SKM-1 treated with dmso at 0.1 percent for 144 hours (cell line): Measurements from ENCODE around the gene DNAH17.

Experiments
- DNase-seq: peaks from one replicate; lab custom pipeline; 2025; ENCODE audit not compliant: unreplicated experiment; lab: John Stamatoyannopoulos, UW

Gene DNAH17

GRCh38 chr17:78576389-78577112 lies 645 bp downstream of the DNAH17 start:
- DNase-seq, result no peak

- no peak for DNase-seq
Measured at GRCh38 chr17:78575899-78576298, 1.3 kb downstream of the DNAH17 start.

GRCh38 chr17:78575340-78575739 lies 1.9 kb downstream of the DNAH17 start:
- DNase-seq, result no peak

GRCh38 chr17:78573955-78574354 lies 3.2 kb downstream of the DNAH17 start:
- DNase-seq, result no peak

GRCh38 chr17:78572239-78573205 lies 4.7 kb downstream of the DNAH17 start:
- DNase-seq, result no peak

- DNase-seq, result no peak
Measured at GRCh38 chr17:78571329-78571728, 5.9 kb downstream of the DNAH17 start.

- DNase-seq, result peak; percentile 14
Measured at GRCh38 chr17:78568494-78569115, 8.6 kb downstream of the DNAH17 start.

- DNase-seq, result no peak
Measured at GRCh38 chr17:78567991-78568390, 9.2 kb downstream of the DNAH17 start.

GRCh38 chr17:78566947-78567346 lies 10.2 kb downstream of the DNAH17 start:
- DNase-seq, result no peak

GRCh38 chr17:78563189-78564145 lies 13.7 kb downstream of the DNAH17 start:
- no peak for DNase-seq

- DNase-seq, result no peak
Measured at GRCh38 chr17:78562734-78563133, 14.5 kb downstream of the DNAH17 start.

GRCh38 chr17:78561166-78561565 lies 16.0 kb downstream of the DNAH17 start:
- no peak for DNase-seq

- DNase-seq, result no peak
Measured at GRCh38 chr17:78560731-78561130, 16.5 kb downstream of the DNAH17 start.

- DNase-seq, result no peak
Measured at GRCh38 chr17:78559749-78560368, 17.3 kb downstream of the DNAH17 start.

GRCh38 chr17:78558989-78559388 lies 18.2 kb downstream of the DNAH17 start:
- no peak for DNase-seq

- DNase-seq, result no peak
Measured at GRCh38 chr17:78558181-78558850, 18.9 kb downstream of the DNAH17 start.

GRCh38 chr17:78557598-78558039 lies 19.6 kb downstream of the DNAH17 start:
- DNase-seq, result no peak

- no peak for DNase-seq
Measured at GRCh38 chr17:78556812-78557211, 20.4 kb downstream of the DNAH17 start.

- DNase-seq, result no peak
Measured at GRCh38 chr17:78555746-78556401, 21.3 kb downstream of the DNAH17 start.
